Mesenchymal stem cell (in vitro differentiated cells and primary cell): Measurements from ENCODE around the gene DPM2.

Experiments
- DNase-seq: peaks from one replicate; pipeline ENCODE4 v3.0.0-alpha.2; 2013
- H2AFZ ChIP-seq: one replicate; pipeline ENCODE4 v1.6.1; 2013; ENCODE audit warnings: low read depth, mild to moderate bottlenecking, control low read depth, inconsistent platforms, low read length, moderate library complexity
- H2AK5ac ChIP-seq: 2 replicates; pipeline ENCODE4 v1.6.1; 2013; ENCODE audit warnings: low read length, moderate library complexity, mild to moderate bottlenecking, inconsistent platforms; ENCODE audit not compliant: severe bottlenecking
- H2BK120ac ChIP-seq: one replicate; pipeline ENCODE4 v1.6.1; 2013; ENCODE audit warnings: low read depth, mild to moderate bottlenecking, inconsistent platforms, low read length, moderate library complexity
- H2BK12ac ChIP-seq, 2 experiments: one replicate each; pipeline ENCODE4 v1.6.1; 2013; ENCODE audit warnings: inconsistent platforms in 2 of 2, low read length in 2 of 2, mild to moderate bottlenecking in 2 of 2, moderate library complexity in 2 of 2, control low read depth in 1 of 2
- H2BK15ac ChIP-seq: one replicate; pipeline ENCODE4 v1.6.1; 2013; ENCODE audit warnings: mild to moderate bottlenecking, low read depth, inconsistent platforms; ENCODE audit not compliant: poor library complexity, severe bottlenecking
- H2BK5ac ChIP-seq: 2 replicates; pipeline ENCODE4 v1.6.1; 2013; ENCODE audit warnings: low read depth, mild to moderate bottlenecking, low read length, control low read depth, inconsistent platforms; ENCODE audit not compliant: poor library complexity, severe bottlenecking
- H3K14ac ChIP-seq, 2 experiments: one replicate each; pipeline ENCODE4 v1.6.1; 2013; ENCODE audit warnings: inconsistent platforms in 2 of 2, low read length in 2 of 2, control low read depth in 1 of 2, mild to moderate bottlenecking in 1 of 2, moderate library complexity in 1 of 2
- H3K18ac ChIP-seq, 2 experiments: one replicate each; pipeline ENCODE4 v1.6.1; 2013; ENCODE audit warnings: inconsistent platforms in 2 of 2, low read length in 2 of 2, control low read depth in 1 of 2, low read depth in 1 of 2, mild to moderate bottlenecking in 1 of 2
- H3K23ac ChIP-seq, 2 experiments: one replicate each; pipeline ENCODE4 v1.6.1; 2013; ENCODE audit warnings: inconsistent platforms in 2 of 2, low read length in 2 of 2, mild to moderate bottlenecking in 2 of 2, moderate library complexity in 2 of 2, control low read depth in 1 of 2
- H3K27ac ChIP-seq: 2 replicates; pipeline ENCODE4 v1.5.1; 2013; ENCODE audit warnings: mild to moderate bottlenecking, moderate library complexity, low read length, control low read depth, inconsistent platforms; ENCODE audit not compliant: poor library complexity, severe bottlenecking
- H3K27me3 ChIP-seq, 2 experiments: 2 replicates each; pipeline versions ENCODE4 v1.6.1 to v1.7.0; 2013; ENCODE audit warnings: low read length in 2 of 2, mild to moderate bottlenecking in 2 of 2, moderate library complexity in 2 of 2, control low read depth in 1 of 2, inconsistent platforms in 1 of 2; ENCODE audit not compliant: control insufficient read depth in 1 of 2, insufficient read depth in 1 of 2
- H3K36me3 ChIP-seq, 2 experiments: 2 replicates each; pipeline versions ENCODE4 v1.6.1 to v1.7.0; 2013; ENCODE audit warnings: low read length in 2 of 2, control low read depth in 1 of 2, inconsistent platforms in 1 of 2, low read depth in 1 of 2, mild to moderate bottlenecking in 1 of 2; ENCODE audit not compliant: insufficient read depth in 2 of 2, control insufficient read depth in 1 of 2
- H3K4ac ChIP-seq, 2 experiments: one replicate each; pipeline ENCODE4 v1.6.1; 2013; ENCODE audit warnings: inconsistent platforms in 2 of 2, low read length in 2 of 2, mild to moderate bottlenecking in 2 of 2, moderate library complexity in 2 of 2, control low read depth in 1 of 2, low read depth in 1 of 2
- H3K4me1 ChIP-seq: 2 replicates; pipeline ENCODE4 v1.6.1; 2013; ENCODE audit warnings: low read depth, low read length, control low read depth; ENCODE audit not compliant: control insufficient read depth, insufficient read depth
- H3K4me2 ChIP-seq: 2 replicates; pipeline ENCODE4 v1.6.1; 2013; ENCODE audit warnings: low read length, mild to moderate bottlenecking, inconsistent platforms; ENCODE audit not compliant: poor library complexity, severe bottlenecking
- H3K4me3 ChIP-seq, 2 experiments: 2 replicates each; pipeline versions ENCODE4 v1.5.1 to v1.7.0; 2013; ENCODE audit warnings: low read length in 2 of 2, mild to moderate bottlenecking in 2 of 2, control low read depth in 1 of 2, low read depth in 1 of 2; ENCODE audit not compliant: insufficient read depth in 1 of 2
- H3K79me1 ChIP-seq: replicated peaks from 2 replicates; pipeline ENCODE4 v1.6.1; 2013; ENCODE audit warnings: mild to moderate bottlenecking, control low read depth, low read length, inconsistent platforms; ENCODE audit not compliant: poor library complexity, severe bottlenecking
- H3K9ac ChIP-seq: 2 replicates; pipeline ENCODE4 v1.7.0; 2013; ENCODE audit warnings: mild to moderate bottlenecking, low read length, moderate library complexity
- H3K9me3 ChIP-seq: 2 replicates; pipeline ENCODE4 v1.7.0; 2013; ENCODE audit warnings: mild to moderate bottlenecking, low read length; ENCODE audit not compliant: control insufficient read depth
- H4K8ac ChIP-seq: one replicate; pipeline ENCODE4 v1.6.1; 2013; ENCODE audit warnings: inconsistent platforms, mild to moderate bottlenecking, low read length, moderate library complexity
- H4K91ac ChIP-seq: one replicate; pipeline ENCODE4 v1.6.1; 2013; ENCODE audit warnings: mild to moderate bottlenecking, low read length, inconsistent platforms
- WGBS: methylation state at CpG from one replicate; pipeline ENCODE4 v1.1.7; 2013; ENCODE audit warnings: mixed read lengths; 5-methylcytosine and 5-hydroxymethylcytosine counted together

The DPM2 gene

GRCh38 chr9:127963359-127964064 is 25.9 kb upstream of the DPM2 start:
- no peak overlapping the region for H3K27ac ChIP-seq
- H3K18ac ChIP-seq, result peak overlapping the region; percentile 75 to 84
- 96% methylated on average over 14 of the region's 19 CpGs for WGBS
- H3K4ac ChIP-seq, result peak overlapping the region in 1 of 2 experiments; percentile 83
- peak overlapping the region; percentile 76 for H4K8ac ChIP-seq
- H2BK15ac ChIP-seq, result peak overlapping the region; percentile 6
- H2BK5ac ChIP-seq, result no peak overlapping the region
- no peak for DNase-seq
- peak overlapping the region; percentile 11 for H2BK120ac ChIP-seq
- H3K9me3 ChIP-seq, result no peaks in the 10 kb centered on the region
- H3K23ac ChIP-seq, result no peak overlapping the region
- H3K79me1 ChIP-seq, result peaks cover 63% of the 10 kb centered on the region
- no peaks in the 10 kb centered on the region for H3K27me3 ChIP-seq
- H3K4me3 ChIP-seq, result no peak overlapping the region
- no peak overlapping the region for H2AFZ ChIP-seq
- peak overlapping the region; percentile 35 for H3K9ac ChIP-seq
- peak overlapping the region; percentile 33 to 69 for H2BK12ac ChIP-seq
- peaks cover 53% of the 10 kb centered on the region for H3K4me1 ChIP-seq
- no peak overlapping the region for H3K14ac ChIP-seq
- H4K91ac ChIP-seq, result peak overlapping the region; percentile 94
- peaks cover 0 to 17% of the 10 kb centered on the region in 2 experiments for H3K36me3 ChIP-seq
- H3K4me2 ChIP-seq, result no peak overlapping the region
- H2AK5ac ChIP-seq, result peak overlapping the region; percentile 9

DNA sequence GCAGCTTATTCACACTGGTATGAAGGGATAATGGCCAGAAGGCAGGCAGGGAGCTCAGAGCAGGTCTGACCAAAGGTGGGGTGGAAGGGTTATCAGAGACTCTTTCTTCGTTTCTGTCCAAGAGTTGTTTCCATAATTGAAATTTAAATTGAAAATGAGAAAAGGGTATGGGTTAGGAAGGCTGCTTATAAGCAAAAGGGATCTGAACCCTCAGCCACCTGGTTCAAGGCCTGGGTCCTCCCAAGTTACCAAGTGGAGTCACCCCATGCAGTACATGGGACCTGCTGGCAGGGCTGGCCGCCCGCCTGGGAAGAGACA is 25.3 kb upstream of the DPM2 start:
- H2AFZ ChIP-seq, result no peak overlapping the region
- H4K91ac ChIP-seq, result peak overlapping the region; percentile 94
- no peak overlapping the region for H3K27ac ChIP-seq
- no peak for DNase-seq
- H3K4me1 ChIP-seq, result peaks cover 48% of the 10 kb centered on the region
- H2AK5ac ChIP-seq, result no peak overlapping the region
- H2BK120ac ChIP-seq, result peak overlapping the region; percentile 11
- WGBS, result 93% methylated on average over 3 of the region's 3 CpGs
- H3K9me3 ChIP-seq, result no peaks in the 10 kb centered on the region
- H3K27me3 ChIP-seq, result no peaks in the 10 kb centered on the region
- peak overlapping the region in 1 of 2 experiments; percentile 50 for H3K18ac ChIP-seq
- no peak overlapping the region for H4K8ac ChIP-seq
- no peak overlapping the region for H3K4ac ChIP-seq
- no peak overlapping the region for H3K4me2 ChIP-seq
- no peak overlapping the region for H2BK12ac ChIP-seq
- H3K14ac ChIP-seq, result no peak overlapping the region
- H3K36me3 ChIP-seq, result peaks cover 0 to 17% of the 10 kb centered on the region in 2 experiments
- H2BK5ac ChIP-seq, result no peak overlapping the region
- no peak overlapping the region for H3K4me3 ChIP-seq
- H3K23ac ChIP-seq, result peak overlapping the region in 1 of 2 experiments; percentile 34
- peak overlapping the region; percentile 6 for H2BK15ac ChIP-seq
- H3K9ac ChIP-seq, result peak overlapping the region; percentile 35
- H3K79me1 ChIP-seq, result peaks cover 59% of the 10 kb centered on the region

DNA sequence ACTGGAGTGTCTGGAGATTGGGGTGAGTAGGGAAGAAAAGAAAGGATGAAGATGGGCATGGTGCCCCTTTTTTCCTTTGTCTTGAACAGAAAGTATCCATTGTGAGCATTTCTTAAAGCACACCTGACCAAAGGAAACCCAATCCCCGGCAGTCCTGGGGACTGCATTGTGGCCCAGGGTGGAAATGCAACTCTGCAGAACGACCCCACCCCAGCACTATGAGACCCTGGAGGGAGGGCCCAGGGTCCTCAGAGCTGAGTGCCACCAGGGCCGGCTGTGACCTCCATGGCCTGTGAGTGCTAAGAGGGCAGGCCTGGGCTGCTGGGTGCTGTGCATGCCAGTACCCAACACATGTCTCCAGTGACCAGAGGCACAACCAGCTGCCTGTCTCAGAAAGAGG is 24.6 kb upstream of the DPM2 start:
- no peak overlapping the region for H3K23ac ChIP-seq
- no peaks in the 10 kb centered on the region for H3K9me3 ChIP-seq
- H3K4me3 ChIP-seq, result no peak overlapping the region
- no peak overlapping the region for H3K27ac ChIP-seq
- H3K4me1 ChIP-seq, result peaks cover 42% of the 10 kb centered on the region
- no peak overlapping the region for H2BK15ac ChIP-seq
- no peak overlapping the region for H2AK5ac ChIP-seq
- H2AFZ ChIP-seq, result no peak overlapping the region
- WGBS, result 61% methylated on average over 3 of the region's 3 CpGs
- H3K4me2 ChIP-seq, result no peak overlapping the region
- H3K18ac ChIP-seq, result peak overlapping the region in 1 of 2 experiments; percentile 49
- peak overlapping the region; percentile 41 for H4K8ac ChIP-seq
- H4K91ac ChIP-seq, result no peak overlapping the region
- peaks cover 53% of the 10 kb centered on the region for H3K79me1 ChIP-seq
- no peak for DNase-seq
- H3K27me3 ChIP-seq, result no peaks in the 10 kb centered on the region
- H2BK12ac ChIP-seq, result no peak overlapping the region
- H2BK5ac ChIP-seq, result no peak overlapping the region
- H3K9ac ChIP-seq, result peak overlapping the region; percentile 35
- H3K36me3 ChIP-seq, result peaks cover 0 to 17% of the 10 kb centered on the region in 2 experiments
- no peak overlapping the region for H3K4ac ChIP-seq
- no peak overlapping the region for H3K14ac ChIP-seq
- peak overlapping the region; percentile 3 for H2BK120ac ChIP-seq

- Histone ChIP-seq H2BK5ac (no peak overlapping the region), H3K27me3 (no peaks in the 10 kb centered on the region), H3K36me3 (peaks cover 0 to 17% of the 10 kb centered on the region in 2 experiments), H2AFZ (no peak overlapping the region), H3K27ac (no peak overlapping the region), H3K4ac (peak overlapping the region in 1 of 2 experiments; percentile 70), H2BK15ac (peak overlapping the region; percentile 20), H2BK120ac (peak overlapping the region; percentile 54), H3K14ac (no peak overlapping the region), H3K23ac (no peak overlapping the region), H2AK5ac (no peak overlapping the region), H3K4me3 (no peak overlapping the region), H3K4me2 (no peak overlapping the region), H3K9me3 (no peaks in the 10 kb centered on the region), H2BK12ac (peak overlapping the region; percentile 33 to 46), H3K18ac (peak overlapping the region in 1 of 2 experiments; percentile 50), H4K91ac (peak overlapping the region; percentile 19), H4K8ac (no peak overlapping the region), H3K79me1 (peaks cover 47% of the 10 kb centered on the region), H3K9ac (no peak overlapping the region), H3K4me1 (peaks cover 36% of the 10 kb centered on the region)
- WGBS, result 98% methylated on average over 13 of the region's 13 CpGs
- no peak for DNase-seq
Measured at GRCh38 chr9:127961613-127962155, 24.0 kb upstream of the DPM2 start.
